Measurements from ENCODE around the gene RNF10.
A peak's percentile ranks its signal among the peaks of the same experiment; 100 is the strongest.
"Not testable (repeated sequence)": the region's sequence is repeated elsewhere in the genome, so short reads cannot be mapped to it uniquely, and the experiment has no call there.

Gene RNF10

GRCh38 chr12:120534203-120534702, at the start of gene RNF10:
RNF10 (plus strand) TSS chr12:120534356; CDS start chr12:120534812, 456 bp downstream.
- H3K4me3 ChIP-seq (ENCODE audit: low read depth in 1 of 5, low read length in 5 of 5), result peak within 1 kb of the TSS; percentile 87 to 98 (median 98)
- H3K27me3 ChIP-seq (ENCODE audit: control insufficient read depth in 5 of 5, insufficient read depth in 4 of 5, low read length in 5 of 5), result no peaks in the 10 kb centered on the region
- peaks cover 13 to 53% (median 51%) of the 10 kb centered on the region in 5 donors for H3K4me1 ChIP-seq (ENCODE audit: control insufficient read depth in 5 of 5, insufficient read depth in 5 of 5, low read length in 5 of 5)
- no peaks in the 10 kb centered on the region for H3K36me3 ChIP-seq (ENCODE audit: control insufficient read depth in 5 of 5, insufficient read depth in 5 of 5, low read length in 5 of 5)
- no peaks in the 10 kb centered on the region for H3K9me3 ChIP-seq (ENCODE audit: control insufficient read depth in 5 of 5, low read length in 5 of 5)
- H3K27ac ChIP-seq (ENCODE audit: low read depth, low read length), result peak within 1 kb of the TSS; percentile 97
- H3K9ac ChIP-seq (ENCODE audit: low read length in 5 of 5), result peak within 1 kb of the TSS; percentile 82 to 99 (median 95)

GRCh38 chr12:120485961-120486881, 47.9 kb upstream of the RNF10 start:
- Histone ChIP-seq H3K27ac (ENCODE audit: low read depth, low read length) (no peak overlapping the region), H3K27me3 (ENCODE audit: control insufficient read depth in 5 of 5, insufficient read depth in 4 of 5, low read length in 5 of 5) (no peaks in the 10 kb centered on the region), H3K4me1 (ENCODE audit: control insufficient read depth in 5 of 5, insufficient read depth in 5 of 5, low read length in 5 of 5) (peaks cover 0 to 7% (median 4%) of the 10 kb centered on the region in 5 donors), H3K9ac (ENCODE audit: low read length in 5 of 5) (no peak overlapping the region), H3K4me3 (ENCODE audit: low read depth in 1 of 5, low read length in 5 of 5) (no peak overlapping the region), H3K9me3 (ENCODE audit: control insufficient read depth in 5 of 5, low read length in 5 of 5) (no peaks in the 10 kb centered on the region), H3K36me3 (ENCODE audit: control insufficient read depth in 5 of 5, insufficient read depth in 5 of 5, low read length in 5 of 5) (peaks cover 0 to 6% (median 2%) of the 10 kb centered on the region in 5 donors)

- H3K9ac ChIP-seq (ENCODE audit: low read length in 5 of 5); H3K9me3 ChIP-seq (ENCODE audit: control insufficient read depth in 5 of 5, low read length in 5 of 5); H3K27me3 ChIP-seq (ENCODE audit: control insufficient read depth in 5 of 5, insufficient read depth in 4 of 5, low read length in 5 of 5); H3K4me1 ChIP-seq (ENCODE audit: control insufficient read depth in 5 of 5, insufficient read depth in 5 of 5, low read length in 5 of 5); H3K4me3 ChIP-seq (ENCODE audit: low read depth in 1 of 5, low read length in 5 of 5); H3K27ac ChIP-seq (ENCODE audit: low read depth, low read length); H3K36me3 ChIP-seq (ENCODE audit: control insufficient read depth in 5 of 5, insufficient read depth in 5 of 5, low read length in 5 of 5): not testable (repeated sequence)
These were observed 46.6 kb upstream of the RNF10 start for GRCh38 chr12:120487552-120487951.

- no peak overlapping the region for H3K9ac ChIP-seq (ENCODE audit: low read length in 5 of 5)
- H3K9me3 ChIP-seq (ENCODE audit: control insufficient read depth in 5 of 5, low read length in 5 of 5), result no peaks in the 10 kb centered on the region
- no peaks in the 10 kb centered on the region for H3K27me3 ChIP-seq (ENCODE audit: control insufficient read depth in 5 of 5, insufficient read depth in 4 of 5, low read length in 5 of 5)
- H3K27ac ChIP-seq (ENCODE audit: low read depth, low read length), result no peak overlapping the region
- peaks cover 0 to 10% (median 5%) of the 10 kb centered on the region in 5 donors for H3K4me1 ChIP-seq (ENCODE audit: control insufficient read depth in 5 of 5, insufficient read depth in 5 of 5, low read length in 5 of 5)
- H3K4me3 ChIP-seq (ENCODE audit: low read depth in 1 of 5, low read length in 5 of 5), result no peak overlapping the region
- H3K36me3 ChIP-seq (ENCODE audit: control insufficient read depth in 5 of 5, insufficient read depth in 5 of 5, low read length in 5 of 5), result peaks cover 0 to 8% (median 2%) of the 10 kb centered on the region in 5 donors
These were observed 46.0 kb upstream of the RNF10 start for GRCh38 chr12:120488057-120488640.

DNA sequence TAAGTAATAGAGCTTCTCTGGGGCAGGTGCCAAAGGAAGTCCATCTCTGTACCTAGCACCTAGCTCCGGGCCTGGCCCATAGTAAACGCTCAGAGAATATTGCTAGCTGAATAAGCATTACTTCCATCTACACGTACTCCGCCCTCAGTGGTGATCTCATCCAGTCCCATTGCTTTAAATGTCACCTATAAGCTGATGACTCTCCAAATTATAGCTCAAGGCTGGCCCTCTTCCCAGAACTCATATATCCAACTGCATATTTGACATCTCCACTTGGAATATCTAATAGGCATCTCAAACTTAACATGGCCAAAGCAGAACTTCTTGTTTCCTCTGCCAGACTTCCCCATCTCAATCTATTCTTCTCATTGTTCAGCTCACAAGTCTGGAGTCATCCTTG, 45.1 kb upstream of the RNF10 start:
- H3K27me3 ChIP-seq (ENCODE audit: control insufficient read depth in 5 of 5, insufficient read depth in 4 of 5, low read length in 5 of 5), result no peaks in the 10 kb centered on the region
- H3K9ac ChIP-seq (ENCODE audit: low read length in 5 of 5), result no peak overlapping the region
- peaks cover 0 to 10% (median 5%) of the 10 kb centered on the region in 5 donors for H3K4me1 ChIP-seq (ENCODE audit: control insufficient read depth in 5 of 5, insufficient read depth in 5 of 5, low read length in 5 of 5)
- H3K9me3 ChIP-seq (ENCODE audit: control insufficient read depth in 5 of 5, low read length in 5 of 5), result no peaks in the 10 kb centered on the region
- H3K4me3 ChIP-seq (ENCODE audit: low read depth in 1 of 5, low read length in 5 of 5), result no peak overlapping the region
- H3K27ac ChIP-seq (ENCODE audit: low read depth, low read length), result no peak overlapping the region
- H3K36me3 ChIP-seq (ENCODE audit: control insufficient read depth in 5 of 5, insufficient read depth in 5 of 5, low read length in 5 of 5), result peaks cover 0 to 8% (median 2%) of the 10 kb centered on the region in 5 donors

GRCh38 chr12:120490325-120490724, 43.8 kb upstream of the RNF10 start:
- Histone ChIP-seq H3K9ac (ENCODE audit: low read length in 5 of 5) (no peak overlapping the region), H3K9me3 (ENCODE audit: control insufficient read depth in 5 of 5, low read length in 5 of 5) (no peaks in the 10 kb centered on the region), H3K36me3 (ENCODE audit: control insufficient read depth in 5 of 5, insufficient read depth in 5 of 5, low read length in 5 of 5) (peaks cover 0 to 8% (median 2%) of the 10 kb centered on the region in 5 donors), H3K27me3 (ENCODE audit: control insufficient read depth in 5 of 5, insufficient read depth in 4 of 5, low read length in 5 of 5) (no peaks in the 10 kb centered on the region), H3K27ac (ENCODE audit: low read depth, low read length) (no peak overlapping the region), H3K4me3 (ENCODE audit: low read depth in 1 of 5, low read length in 5 of 5) (no peak overlapping the region), H3K4me1 (ENCODE audit: control insufficient read depth in 5 of 5, insufficient read depth in 5 of 5, low read length in 5 of 5) (peaks cover 4 to 16% (median 10%) of the 10 kb centered on the region in 5 donors)

- Histone ChIP-seq H3K27me3 (ENCODE audit: control insufficient read depth in 5 of 5, insufficient read depth in 4 of 5, low read length in 5 of 5) (no peaks in the 10 kb centered on the region), H3K27ac (ENCODE audit: low read depth, low read length) (no peak overlapping the region), H3K4me3 (ENCODE audit: low read depth in 1 of 5, low read length in 5 of 5) (no peak overlapping the region), H3K4me1 (ENCODE audit: control insufficient read depth in 5 of 5, insufficient read depth in 5 of 5, low read length in 5 of 5) (peaks cover 5 to 17% (median 13%) of the 10 kb centered on the region in 5 donors), H3K9me3 (ENCODE audit: control insufficient read depth in 5 of 5, low read length in 5 of 5) (no peaks in the 10 kb centered on the region), H3K9ac (ENCODE audit: low read length in 5 of 5) (peak overlapping the region in 1 of 5 donors; percentile 15), H3K36me3 (ENCODE audit: control insufficient read depth in 5 of 5, insufficient read depth in 5 of 5, low read length in 5 of 5) (peaks cover 0 to 8% (median 2%) of the 10 kb centered on the region in 5 donors)
These were observed 43.2 kb upstream of the RNF10 start for GRCh38 chr12:120490833-120491512.

DNA sequence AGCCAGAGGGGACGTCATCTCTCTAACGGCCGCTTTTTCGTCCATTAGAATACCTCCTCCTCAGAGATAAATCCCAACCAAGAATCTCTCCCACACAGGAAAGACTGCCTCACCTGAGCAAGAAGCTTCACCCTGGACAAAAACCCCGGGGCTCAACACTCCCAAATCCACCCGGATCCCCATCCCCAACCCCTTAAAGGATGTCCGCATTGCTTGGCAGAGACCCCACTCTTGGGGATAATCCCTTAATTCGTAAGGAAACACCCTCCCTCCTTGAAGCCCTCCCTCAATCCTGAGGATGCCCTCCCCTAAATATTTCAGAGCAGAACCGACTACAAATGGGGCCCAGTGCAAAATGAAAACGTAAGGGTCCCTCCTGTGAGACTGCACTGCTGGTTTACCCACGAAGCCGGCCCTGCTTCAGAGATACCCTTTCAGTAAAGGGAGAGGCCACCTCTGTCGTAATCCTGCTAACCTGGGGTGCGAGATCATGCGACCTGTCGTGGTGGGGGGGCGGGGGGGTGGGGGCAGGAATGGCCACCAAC, 38.9 kb upstream of the RNF10 start:
- no peaks in the 10 kb centered on the region for H3K27me3 ChIP-seq (ENCODE audit: control insufficient read depth in 5 of 5, insufficient read depth in 4 of 5, low read length in 5 of 5)
- H3K27ac ChIP-seq (ENCODE audit: low read depth, low read length), result no peak overlapping the region

GRCh38 chr12:120495731-120496412, 38.3 kb upstream of the RNF10 start, which contains the start of gene DYNLL1:
DYNLL1 (plus strand) TSS chr12:120496113; CDS start chr12:120496422, 309 bp downstream.
- H3K9ac ChIP-seq (ENCODE audit: low read length in 5 of 5), result peak within 1 kb of the TSS in 4 of 5 donors; percentile 75 to 88 (median 83)
- H3K4me3 ChIP-seq (ENCODE audit: low read depth in 1 of 5, low read length in 5 of 5), result peak within 1 kb of the TSS; percentile 86 to 94 (median 88)
- peaks cover 5 to 27% (median 24%) of the 10 kb centered on the region in 5 donors for H3K4me1 ChIP-seq (ENCODE audit: control insufficient read depth in 5 of 5, insufficient read depth in 5 of 5, low read length in 5 of 5)
- H3K27me3 ChIP-seq (ENCODE audit: control insufficient read depth in 5 of 5, insufficient read depth in 4 of 5, low read length in 5 of 5), result no peaks in the 10 kb centered on the region
- H3K27ac ChIP-seq (ENCODE audit: low read depth, low read length), result peak within 1 kb of the TSS; percentile 89
- no peaks in the 10 kb centered on the region for H3K9me3 ChIP-seq (ENCODE audit: control insufficient read depth in 5 of 5, low read length in 5 of 5)
- peaks cover 4 to 28% (median 19%) of the 10 kb centered on the region in 5 donors for H3K36me3 ChIP-seq (ENCODE audit: control insufficient read depth in 5 of 5, insufficient read depth in 5 of 5, low read length in 5 of 5)

More for the DNA sequence above, 38.9 kb upstream of the RNF10 start:
- H3K4me1 ChIP-seq (ENCODE audit: control insufficient read depth in 5 of 5, insufficient read depth in 5 of 5, low read length in 5 of 5), result peaks cover 5 to 28% (median 26%) of the 10 kb centered on the region in 5 donors
- peak overlapping the region in 2 of 5 donors; percentile 32 to 39 for H3K9ac ChIP-seq (ENCODE audit: low read length in 5 of 5)
- H3K36me3 ChIP-seq (ENCODE audit: control insufficient read depth in 5 of 5, insufficient read depth in 5 of 5, low read length in 5 of 5), result peaks cover 4 to 24% (median 19%) of the 10 kb centered on the region in 5 donors
- H3K9me3 ChIP-seq (ENCODE audit: control insufficient read depth in 5 of 5, low read length in 5 of 5), result no peaks in the 10 kb centered on the region
- peak overlapping the region; percentile 76 to 94 (median 86) for H3K4me3 ChIP-seq (ENCODE audit: low read depth in 1 of 5, low read length in 5 of 5)
